Endothelial cell (in vitro differentiated cells): ENCODE measurements around the gene PSRC1. TPM values are rescaled to one million over a fixed set of nuclear protein-coding genes. Genes with fewer than 3 reads are reported as not detected.

ENCODE experiments used
- DNase-seq: peaks from one replicate; pipeline ENCODE4 v3.0.0; 2021; ENCODE audit warnings: low spot score
- H3K27ac Mint-ChIP-seq: one replicate; pipeline ENCODE4 v1.8.0; 2021; ENCODE audit warnings: mixed read lengths, inconsistent platforms; ENCODE audit not compliant: unreplicated experiment
- H3K27me3 Mint-ChIP-seq: one replicate; pipeline ENCODE4 v1.8.0; 2021; ENCODE audit warnings: mild to moderate bottlenecking, moderate library complexity, mixed read lengths, inconsistent platforms; ENCODE audit not compliant: unreplicated experiment
- H3K36me3 Mint-ChIP-seq: one replicate; pipeline ENCODE4 v1.8.0; 2021; ENCODE audit warnings: mild to moderate bottlenecking, low read depth, mixed read lengths, inconsistent platforms; ENCODE audit not compliant: unreplicated experiment
- H3K4me1 Mint-ChIP-seq: one replicate; pipeline ENCODE4 v1.8.0; 2021; ENCODE audit warnings: mild to moderate bottlenecking, mixed read lengths, inconsistent platforms; ENCODE audit not compliant: unreplicated experiment
- H3K4me3 Mint-ChIP-seq: one replicate; pipeline ENCODE4 v1.8.0; 2021; ENCODE audit warnings: mild to moderate bottlenecking, mixed read lengths, inconsistent platforms; ENCODE audit not compliant: unreplicated experiment
- H3K9me3 Mint-ChIP-seq: one replicate; pipeline ENCODE4 v1.8.0; 2021; ENCODE audit warnings: mixed read lengths, inconsistent platforms; ENCODE audit not compliant: unreplicated experiment
- CTCF ChIP-seq: fragments of 200-600 bp; sonication (generic); IDR thresholded peaks from one replicate; pipeline ENCODE4 v1.5.0; 2021; ENCODE audit warnings: antibody characterized with exemption; ENCODE audit not compliant: unreplicated experiment
- total RNA-seq: library from RNA; stranded (reverse); fragmentation: NEBNext Ultra II Directional; extraction: Animal tissue kit (Norgen Biotek cat#: 25700); gene quantifications from one replicate; pipeline ENCODE4 v1.2.1, GENCODE V29; 2021; ENCODE audit not compliant: unreplicated experiment

Gene PSRC1
- total RNA-seq, 1 donor from 2014 or later: 9.7 TPM

GRCh38 chr1:109316506-109316905 is 33.6 kb upstream of the PSRC1 start:
- Mint-ChIP-seq H3K27ac (no peak overlapping the region), H3K36me3 (peaks cover 41% of the 10 kb centered on the region)

GRCh38 chr1:109315288-109315687 is 32.3 kb upstream of the PSRC1 start:
- no peak for TF ChIP-seq CTCF
- Mint-ChIP-seq H3K4me1 (peaks cover 6% of the 10 kb centered on the region), H3K9me3 (no peaks in the 10 kb centered on the region), H3K4me3 (no peak overlapping the region), H3K27me3 (peaks cover 2% of the 10 kb centered on the region), H3K27ac (no peak overlapping the region), H3K36me3 (peaks cover 37% of the 10 kb centered on the region)
- DNase-seq: no peak

More at GRCh38 chr1:109316506-109316905, 33.6 kb upstream of the PSRC1 start:
- H3K9me3 Mint-ChIP-seq: no peaks in the 10 kb centered on the region
- TF ChIP-seq CTCF: no peak
- DNase-seq: no peak
- peaks cover 2% of the 10 kb centered on the region for H3K27me3 Mint-ChIP-seq
- H3K4me3 Mint-ChIP-seq: no peak overlapping the region
- peaks cover 6% of the 10 kb centered on the region for H3K4me1 Mint-ChIP-seq

- peaks cover 34% of the 10 kb centered on the region for H3K36me3 Mint-ChIP-seq
- no peaks in the 10 kb centered on the region for H3K9me3 Mint-ChIP-seq
- no peak for TF ChIP-seq CTCF
- H3K27me3 Mint-ChIP-seq: peaks cover 2% of the 10 kb centered on the region
- DNase-seq: no peak
- no peak overlapping the region for H3K4me3 Mint-ChIP-seq
- H3K27ac Mint-ChIP-seq: no peak overlapping the region
- H3K4me1 Mint-ChIP-seq: peaks cover 6% of the 10 kb centered on the region
These were observed 31.9 kb upstream of the PSRC1 start for GRCh38 chr1:109314795-109315194.

DNA sequence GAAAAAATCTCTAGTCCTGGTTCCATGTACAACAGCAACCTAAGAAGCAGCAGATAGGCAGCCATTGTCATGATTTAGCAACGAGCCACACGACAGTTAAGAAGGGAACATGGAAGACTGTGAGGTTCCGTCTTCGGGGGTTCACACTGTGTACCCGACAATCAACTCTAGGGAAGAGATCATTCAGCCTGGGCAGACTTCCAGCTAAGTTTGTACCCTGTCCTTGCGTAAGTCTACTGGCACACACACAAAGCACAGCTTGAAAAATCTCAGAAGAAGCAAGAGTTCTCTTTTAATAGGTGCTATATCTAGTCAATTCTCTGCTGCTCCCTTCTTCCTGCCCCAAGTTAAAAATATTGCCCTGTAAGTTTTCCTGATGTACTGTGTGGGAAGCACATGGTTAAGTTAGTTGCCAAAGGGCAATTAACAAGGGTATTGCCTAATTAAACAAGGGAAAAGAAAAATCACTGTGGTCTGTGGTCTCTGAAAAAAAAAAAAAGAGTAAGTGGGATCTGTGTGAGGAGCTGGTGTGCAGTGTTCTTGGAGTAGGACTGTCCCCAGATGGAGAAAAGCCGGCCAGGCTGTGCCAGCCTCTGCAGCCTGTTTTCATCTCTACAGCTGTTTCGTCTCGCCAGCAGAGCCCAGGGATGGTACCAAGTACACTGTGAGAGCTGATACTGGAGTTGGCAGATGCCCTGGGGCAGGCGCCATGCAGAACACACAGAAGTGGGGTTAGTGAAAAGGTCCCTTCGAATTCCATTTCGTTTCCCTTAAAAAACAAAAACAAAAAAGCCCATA is 30.2 kb upstream of the PSRC1 start:
- Mint-ChIP-seq H3K9me3 (no peaks in the 10 kb centered on the region), H3K27ac (no peak overlapping the region), H3K27me3 (peaks cover 4% of the 10 kb centered on the region), H3K4me1 (no peaks in the 10 kb centered on the region), H3K4me3 (no peak overlapping the region), H3K36me3 (peaks cover 24% of the 10 kb centered on the region)
- no peak for TF ChIP-seq CTCF
- DNase-seq: no peak

- Mint-ChIP-seq H3K9me3 (no peaks in the 10 kb centered on the region), H3K4me3 (no peak overlapping the region), H3K36me3 (peaks cover 24% of the 10 kb centered on the region), H3K4me1 (no peaks in the 10 kb centered on the region), H3K27ac (no peak overlapping the region), H3K27me3 (peaks cover 4% of the 10 kb centered on the region)
- no peak for DNase-seq
- TF ChIP-seq CTCF: no peak
These were observed 29.3 kb upstream of the PSRC1 start for GRCh38 chr1:109312246-109312645.
